Heart right ventricle (tissue), 16 donors: ENCODE data around the gene VIPR1. TPM values are rescaled to one million over a fixed set of nuclear protein-coding genes. Genes with fewer than 3 reads are reported as not detected.
"Not testable (repeated sequence)": the region's sequence is repeated elsewhere in the genome, so short reads cannot be mapped to it uniquely, and the experiment has no call there.

Experiments
- ATAC-seq, 8 donors: fragments of 200-7000 bp; cut with Tn5 transposase; one replicate each; pipeline ENCODE4 v1.9.1; 2020; ENCODE audit warnings: mild to moderate bottlenecking in 8 of 8, moderate library complexity in 8 of 8, moderate number of reproducible peaks in 1 of 8
- DNase-seq, 2 donors: peaks; one replicate each; pipeline ENCODE4 v3.0.0-alpha.2; 2020
- H3K27ac ChIP-seq, 10 donors: fragments of 200-600 bp; sonication (generic) in 2 of 10; one replicate each; pipeline versions ENCODE4 v1.5.0 to v1.8.0; 2020 to 2022; ENCODE audit warnings: mild to moderate bottlenecking in 3 of 10
- H3K27me3 ChIP-seq, 7 donors: fragments of 200-600 bp; one replicate each; pipeline ENCODE4 v1.8.0; 2021 to 2022; ENCODE audit warnings: mild to moderate bottlenecking in 2 of 7
- H3K36me3 ChIP-seq, 9 donors: fragments of 200-600 bp; sonication (generic) in 1 of 9; one replicate each; pipeline versions ENCODE4 v1.5.0 to v1.8.0; 2020 to 2022; ENCODE audit warnings: mild to moderate bottlenecking in 2 of 9
- H3K4me1 ChIP-seq, 9 donors: fragments of 200-600 bp; sonication (generic) in 1 of 9; one replicate each; pipeline versions ENCODE4 v1.5.0 to v1.8.0; 2020 to 2022; ENCODE audit warnings: mild to moderate bottlenecking in 4 of 9
- H3K4me3 ChIP-seq, 10 donors: fragments of 200-600 bp; sonication (generic) in 2 of 10; one replicate each; pipeline versions ENCODE4 v1.5.0 to v1.8.0; 2020 to 2022; ENCODE audit warnings: mild to moderate bottlenecking in 7 of 10, moderate library complexity in 2 of 10
- H3K9me3 ChIP-seq, 11 donors: fragments of 200-600 bp in 10 of 11; sonication (generic) in 2 of 11; one replicate each; pipeline versions ENCODE4 v1.5.0 to v1.8.0; 2013 to 2022; ENCODE audit warnings: mild to moderate bottlenecking in 2 of 11, control low read depth in 1 of 11, moderate library complexity in 1 of 11
- WGBS, 2 donors: extraction: QIAGEN DNeasy Blood & Tissue Kit; methylation state at CpG; one replicate each; pipeline ENCODE4 v1.1.7; 2013; ENCODE audit warnings: inconsistent platforms in 1 of 2; 5-methylcytosine and 5-hydroxymethylcytosine counted together
- intact Hi-C, 10 donors: fragments of 100-400 bp; cut with DNase I; formaldehyde crosslinking; loops; one replicate each; pipeline versions ENCODE4 v1.11.1 to v1.14.2; 2022
- polyA plus RNA-seq, 2 donors: library from polyadenylated mRNA; stranded (reverse); fragments of 200-250 nt; gene quantifications; one replicate each; pipeline ENCODE4 v1.2.3, GENCODE V29; 2013
- total RNA-seq, 10 donors: library from RNA; stranded (reverse); fragmentation: NEBNext Ultra II Directional in 3 of 10; extraction: Animal tissue kit (Norgen Biotek cat#: 25700) in 3 of 10; gene quantifications; one replicate each; pipeline versions ENCODE4 v1.2.1 to v1.2.4, GENCODE V29; 2021 to 2023
- TF ChIP-seq, protein P1 (sequence below), 9 donors: fragments of 200-600 bp; sonication (generic) in 2 of 9; IDR thresholded peaks; one replicate each; pipeline versions ENCODE4 v1.5.0 to v1.8.0; 2021 to 2022; ENCODE audit warnings: antibody characterized with exemption in 9 of 9, mild to moderate bottlenecking in 5 of 9, moderate library complexity in 1 of 9
- donor health status: Arrhythmogenic right ventricular cardiomyopathy.
- donor health status: ischemic (EF 13 %, LVEDD 7.1; RV severe dilation, severe dysfunction).
- donor health status: healthy with polysubstance abuse.
- donor health status: DM: no; HTN: yes; CAD: no.
- donor health status: DM: no; HTN: no; CAD: no.
- donor health status: ischemic (EF 25% LVEDD 6.9; RV normal size, moderate dysfunction).
- donor health status: ischemic (EF 25% LVEDD 5.7; RV mildly dilated, moderate dysfunction).
- donor health status: healthy.
- donor health status: DM: yes; HTN: yes; CAD: no.
- donor health status: Ischemic cardiomyopathy.
- donor health status: ischemic (EF 35%, LVEDD 5.7; RV mildly dilated, moderate dysfunction).
- donor health status: nonischemic (EF 11% LVEDD 7.7; RV severe dilation, severe dysfunction).
- donor health status: DM: yes; HTN: yes; CAD: no.
- donor health status: PGD.
- donor health status: ischemic (EF 29% LVEDD 5.4; RV normal size, mild dysfunction).
- donor health status: nonischemic (EF 23%, LVEDD 6.1; RV moderate dilation, normal function).

Gene VIPR1
- total and polyA plus RNA-seq, 12 donors: 0.76 to 8.3 (median 1.9) TPM

DNA sequence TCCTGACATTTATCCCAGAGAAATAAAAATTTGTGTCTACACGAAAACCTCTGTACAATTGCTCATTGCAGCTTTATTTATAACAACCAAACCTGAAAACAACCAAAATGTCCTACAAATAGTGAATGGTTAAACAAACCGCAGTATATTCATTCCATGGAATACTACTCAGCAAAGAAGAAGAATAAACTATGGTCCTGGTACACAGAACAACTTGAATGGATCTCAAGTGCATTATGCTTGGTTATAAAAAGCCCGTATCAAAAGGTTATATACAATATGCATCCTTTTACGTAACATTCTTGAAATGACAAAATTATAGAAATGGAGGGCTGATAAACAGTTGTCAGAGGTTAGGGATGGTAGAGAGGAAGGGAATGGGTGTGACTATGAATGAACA is 75.6 kb downstream of the VIPR1 start:
- no peak for ATAC-seq
- TF ChIP-seq, protein P1, sequence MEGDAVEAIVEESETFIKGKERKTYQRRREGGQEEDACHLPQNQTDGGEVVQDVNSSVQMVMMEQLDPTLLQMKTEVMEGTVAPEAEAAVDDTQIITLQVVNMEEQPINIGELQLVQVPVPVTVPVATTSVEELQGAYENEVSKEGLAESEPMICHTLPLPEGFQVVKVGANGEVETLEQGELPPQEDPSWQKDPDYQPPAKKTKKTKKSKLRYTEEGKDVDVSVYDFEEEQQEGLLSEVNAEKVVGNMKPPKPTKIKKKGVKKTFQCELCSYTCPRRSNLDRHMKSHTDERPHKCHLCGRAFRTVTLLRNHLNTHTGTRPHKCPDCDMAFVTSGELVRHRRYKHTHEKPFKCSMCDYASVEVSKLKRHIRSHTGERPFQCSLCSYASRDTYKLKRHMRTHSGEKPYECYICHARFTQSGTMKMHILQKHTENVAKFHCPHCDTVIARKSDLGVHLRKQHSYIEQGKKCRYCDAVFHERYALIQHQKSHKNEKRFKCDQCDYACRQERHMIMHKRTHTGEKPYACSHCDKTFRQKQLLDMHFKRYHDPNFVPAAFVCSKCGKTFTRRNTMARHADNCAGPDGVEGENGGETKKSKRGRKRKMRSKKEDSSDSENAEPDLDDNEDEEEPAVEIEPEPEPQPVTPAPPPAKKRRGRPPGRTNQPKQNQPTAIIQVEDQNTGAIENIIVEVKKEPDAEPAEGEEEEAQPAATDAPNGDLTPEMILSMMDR (IDR thresholded peaks at IDR 0.05): no peak
- DNase-seq: no peak
- intact Hi-C loops: no loop called here
- Histone ChIP-seq H3K4me1 (peaks cover 0 to 26% (median 21%) of the 10 kb centered on the region in 9 donors), H3K27me3 (no peaks in the 10 kb centered on the region), H3K4me3 (no peak overlapping the region), H3K9me3 (peaks cover 0 to 26% (median 10%) of the 10 kb centered on the region in 11 donors), H3K36me3 (peaks cover 0 to 39% (median 19%) of the 10 kb centered on the region in 9 donors), H3K27ac (no peak overlapping the region)
- 95 to 98% methylated on average over 4 of the region's 4 CpGs for WGBS, 2 donors

DNA sequence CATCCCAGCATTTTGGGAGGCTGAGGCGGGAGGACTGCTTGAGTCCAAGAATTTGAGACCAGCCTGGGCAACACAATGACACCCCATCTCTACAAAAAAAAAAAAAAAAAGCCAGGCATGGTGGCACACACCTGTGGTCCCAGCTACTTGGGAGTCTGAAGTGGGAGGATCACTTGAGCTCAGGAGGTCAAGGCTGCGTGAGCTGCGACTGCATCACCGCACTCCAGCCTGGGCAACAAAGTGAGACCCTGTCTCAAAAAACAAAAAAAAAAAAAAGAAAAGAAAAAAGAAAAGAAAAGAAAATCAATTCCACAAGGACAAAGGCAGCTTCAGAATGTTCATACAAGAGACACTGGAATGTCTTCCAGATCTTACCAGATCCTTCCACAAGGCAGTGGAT is 76.9 kb downstream of the VIPR1 start:
- WGBS, 2 donors: 99% methylated on average over 4 of the region's 4 CpGs
- ATAC-seq, H3K4me3 ChIP-seq: not testable (repeated sequence)

DNA sequence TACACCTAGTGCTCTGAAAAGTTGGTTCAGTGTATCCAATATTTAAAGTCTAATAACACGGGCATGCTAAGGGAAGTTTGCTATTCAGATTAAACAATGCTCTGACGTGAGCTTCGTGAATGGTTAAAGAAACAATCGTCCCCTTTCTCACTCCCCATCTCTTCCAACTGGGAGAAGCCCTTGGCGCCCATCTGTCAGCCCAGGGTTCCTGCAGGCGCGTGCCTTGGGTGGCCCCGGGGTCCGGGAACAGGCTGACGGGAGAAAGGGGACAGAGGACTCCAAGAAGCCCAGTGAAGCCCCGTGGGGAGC is 78.9 kb downstream of the VIPR1 start:
- peak overlapping the region; percentile 75 to 97 (median 88) for H3K4me3 ChIP-seq
- WGBS, 2 donors: 0% methylated on average over 11 of the region's 11 CpGs
- peak overlapping the region; percentile 62 to 95 (median 88) for H3K27ac ChIP-seq
- intact Hi-C loops: loop anchor here in 7 of 10 donors (5.0 to 10.0 kb wide), 4 partner anchors 71 to 171 kb away; partner anchors contain the start of gene ZBTB47 (in 2 of the 7)
- TF ChIP-seq, protein P1 (IDR thresholded peaks at IDR 0.05): no peak
- peaks cover 0 to 26% (median 21%) of the 10 kb centered on the region in 9 donors for H3K4me1 ChIP-seq
- ATAC-seq: no peak
- DNase-seq: no peak
- peaks cover 0 to 14% (median 0%) of the 10 kb centered on the region in 9 donors for H3K36me3 ChIP-seq
- H3K27me3 ChIP-seq: no peaks in the 10 kb centered on the region
- no peaks in the 10 kb centered on the region for H3K9me3 ChIP-seq

More for the DNA sequence above, 76.9 kb downstream of the VIPR1 start:
- H3K9me3 ChIP-seq: peaks cover 0 to 16% (median 10%) of the 10 kb centered on the region in 11 donors
- intact Hi-C loops, DNase-seq, H3K27ac ChIP-seq, H3K27me3 ChIP-seq: not testable (repeated sequence)
- peaks cover 0 to 26% (median 21%) of the 10 kb centered on the region in 9 donors for H3K4me1 ChIP-seq
- peaks cover 0 to 26% (median 13%) of the 10 kb centered on the region in 9 donors for H3K36me3 ChIP-seq

DNA sequence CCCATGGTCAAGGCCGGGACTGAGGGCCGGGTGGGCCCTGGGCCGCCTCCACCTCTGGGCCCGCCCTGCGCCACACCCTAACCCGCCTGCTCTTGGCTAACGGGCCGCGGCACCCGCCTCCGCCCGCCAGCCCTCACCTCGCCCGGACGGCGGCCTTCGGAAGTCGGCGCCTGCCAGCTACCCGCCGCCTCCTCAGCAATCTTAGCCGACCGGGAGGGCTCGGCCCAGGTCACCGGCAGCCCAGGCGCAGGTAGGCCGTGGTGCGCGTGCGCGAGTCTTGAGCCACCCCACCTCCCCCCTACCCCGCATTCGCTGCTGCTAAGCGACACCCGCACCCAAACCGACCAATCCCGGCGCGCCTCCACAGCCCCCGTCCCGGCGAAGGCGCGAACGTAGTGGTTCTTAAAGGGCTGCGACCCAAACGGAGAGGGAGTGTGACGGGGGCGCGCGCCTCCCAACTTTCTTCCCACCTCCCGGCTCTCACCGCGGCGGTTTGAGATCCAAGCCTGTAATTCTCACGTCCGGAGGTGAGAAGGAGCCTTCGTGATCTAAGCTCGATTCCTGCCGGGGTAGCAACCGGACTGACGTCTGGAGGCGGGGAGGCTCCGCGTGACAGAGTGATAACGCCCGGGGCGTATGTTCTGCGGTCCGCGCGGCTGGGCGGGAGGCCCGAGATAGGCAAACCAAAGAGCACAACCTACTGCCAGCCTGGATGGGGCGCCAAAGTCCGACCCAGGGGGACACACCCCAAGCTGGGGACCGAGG is 79.4 kb downstream of the VIPR1 start, which contains the start of gene SEC22C:
Gene SEC22C, minus strand, starts transcription at position 259 of the 765 bp plus-strand sequence. CDS start 12,921 bp downstream, outside the sequence.
- ATAC-seq (peak; percentile 97 to 99 (median 99)), DNase-seq (peak; percentile 95)
- 0% methylated on average over 68 to 77 of the region's 77 CpGs for WGBS, 2 donors
- H3K27ac ChIP-seq: peak within 1 kb of the TSS; percentile 62 to 95 (median 88)
- TF ChIP-seq, protein P1 (IDR thresholded peaks at IDR 0.05): peak in 7 of 9 donors; percentile 13 to 59 (median 39)
- H3K4me3 ChIP-seq: peak within 1 kb of the TSS; percentile 75 to 97 (median 88)
- H3K27me3 ChIP-seq: no peaks in the 10 kb centered on the region
- peaks cover 0 to 14% (median 0%) of the 10 kb centered on the region in 9 donors for H3K36me3 ChIP-seq
- no peaks in the 10 kb centered on the region for H3K9me3 ChIP-seq
- intact Hi-C loops: loop anchor here in 8 of 10 donors (2.0 to 10.0 kb wide), 5 partner anchors 70 to 170 kb away; partner anchors contain the start of gene ZBTB47 (in 2 of the 8)
- H3K4me1 ChIP-seq: peaks cover 0 to 26% (median 21%) of the 10 kb centered on the region in 9 donors
